ENCODE results near the gene SAA2.

SAA2 gene

DNA sequence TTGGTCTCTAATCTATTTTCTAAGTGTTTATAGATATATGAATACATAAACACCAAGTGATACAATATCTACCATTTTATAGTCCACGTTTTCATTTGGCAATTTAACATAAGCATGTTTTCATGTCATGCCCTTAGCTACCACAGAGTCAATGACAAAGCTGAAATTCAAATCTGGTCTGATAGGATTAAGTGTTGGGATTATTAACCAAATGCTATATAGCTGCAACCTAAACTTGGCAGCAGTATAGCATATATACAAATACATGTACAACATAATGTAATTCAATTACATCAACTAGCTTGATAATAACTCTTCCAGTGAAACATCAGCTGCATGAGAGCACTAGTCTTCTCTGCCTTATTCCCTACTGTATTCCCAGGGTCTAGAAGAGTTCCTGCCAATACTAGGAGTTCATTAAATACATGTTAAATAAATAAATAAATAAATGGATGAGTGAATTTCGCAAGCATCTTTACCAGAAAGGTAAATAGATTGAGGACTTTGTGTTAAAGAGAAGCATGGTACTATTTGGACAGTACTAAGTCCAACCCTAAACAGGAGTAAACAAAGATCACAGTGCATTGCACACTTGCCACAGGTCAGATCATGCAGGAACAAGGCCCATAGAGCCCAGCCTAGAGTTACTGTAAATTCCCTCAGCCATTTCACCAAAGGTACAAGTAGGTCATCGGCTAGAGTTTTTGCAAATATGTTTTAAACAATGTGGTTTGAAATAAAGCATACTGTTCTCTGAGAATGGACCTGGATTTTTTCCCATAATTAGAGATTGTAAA, 24.7 kb downstream of the SAA2 start:
- TF ChIP-seq, protein P1, sequence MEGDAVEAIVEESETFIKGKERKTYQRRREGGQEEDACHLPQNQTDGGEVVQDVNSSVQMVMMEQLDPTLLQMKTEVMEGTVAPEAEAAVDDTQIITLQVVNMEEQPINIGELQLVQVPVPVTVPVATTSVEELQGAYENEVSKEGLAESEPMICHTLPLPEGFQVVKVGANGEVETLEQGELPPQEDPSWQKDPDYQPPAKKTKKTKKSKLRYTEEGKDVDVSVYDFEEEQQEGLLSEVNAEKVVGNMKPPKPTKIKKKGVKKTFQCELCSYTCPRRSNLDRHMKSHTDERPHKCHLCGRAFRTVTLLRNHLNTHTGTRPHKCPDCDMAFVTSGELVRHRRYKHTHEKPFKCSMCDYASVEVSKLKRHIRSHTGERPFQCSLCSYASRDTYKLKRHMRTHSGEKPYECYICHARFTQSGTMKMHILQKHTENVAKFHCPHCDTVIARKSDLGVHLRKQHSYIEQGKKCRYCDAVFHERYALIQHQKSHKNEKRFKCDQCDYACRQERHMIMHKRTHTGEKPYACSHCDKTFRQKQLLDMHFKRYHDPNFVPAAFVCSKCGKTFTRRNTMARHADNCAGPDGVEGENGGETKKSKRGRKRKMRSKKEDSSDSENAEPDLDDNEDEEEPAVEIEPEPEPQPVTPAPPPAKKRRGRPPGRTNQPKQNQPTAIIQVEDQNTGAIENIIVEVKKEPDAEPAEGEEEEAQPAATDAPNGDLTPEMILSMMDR (IDR thresholded peaks at IDR 0.05; ENCODE audit: borderline replicate concordance, control extremely low read depth, extremely low read depth, insufficient read depth, missing control alignments) = no peak
- DNase-seq (ENCODE audit: low spot score) = no peak
- in situ Hi-C loops (cut with MboI; ENCODE audit: low sequenced_read_pairs, unreplicated experiment) = no loop called here

DNA sequence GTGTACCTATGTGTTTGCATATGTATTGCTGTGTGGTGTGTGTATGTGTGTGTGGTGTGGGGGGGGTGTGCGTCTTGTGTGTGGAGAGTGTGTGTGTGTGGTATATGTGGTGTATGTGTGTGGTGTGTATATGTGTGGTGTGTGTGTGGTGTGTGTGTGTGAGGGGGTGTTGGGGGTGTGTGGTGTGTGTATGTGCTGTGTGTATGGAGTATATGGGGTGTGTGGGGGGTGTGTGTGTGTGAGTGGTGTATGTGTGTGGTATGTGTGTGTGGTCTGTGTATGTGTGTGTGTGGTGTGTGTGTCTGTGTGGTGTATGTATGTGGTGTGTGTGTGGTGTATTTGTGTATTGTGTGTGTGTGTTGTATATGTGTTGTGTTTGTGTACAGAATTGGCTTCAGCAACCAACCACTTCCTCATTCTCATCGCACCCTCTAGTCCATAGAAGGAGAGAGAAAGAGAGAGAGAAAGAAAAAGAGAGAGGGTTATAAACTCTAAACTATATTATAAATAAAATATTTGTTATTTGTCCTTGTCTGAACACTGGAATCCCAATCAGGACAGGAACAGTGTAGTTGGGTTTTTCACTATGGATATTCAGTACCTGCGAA, 25.6 kb downstream of the SAA2 start:
- DNase-seq (ENCODE audit: low spot score) = no peak
- TF ChIP-seq, protein P1 (IDR thresholded peaks at IDR 0.05; ENCODE audit: borderline replicate concordance, control extremely low read depth, extremely low read depth, insufficient read depth, missing control alignments) = no peak
- in situ Hi-C loops (cut with MboI; ENCODE audit: low sequenced_read_pairs, unreplicated experiment) = no loop called here

DNA sequence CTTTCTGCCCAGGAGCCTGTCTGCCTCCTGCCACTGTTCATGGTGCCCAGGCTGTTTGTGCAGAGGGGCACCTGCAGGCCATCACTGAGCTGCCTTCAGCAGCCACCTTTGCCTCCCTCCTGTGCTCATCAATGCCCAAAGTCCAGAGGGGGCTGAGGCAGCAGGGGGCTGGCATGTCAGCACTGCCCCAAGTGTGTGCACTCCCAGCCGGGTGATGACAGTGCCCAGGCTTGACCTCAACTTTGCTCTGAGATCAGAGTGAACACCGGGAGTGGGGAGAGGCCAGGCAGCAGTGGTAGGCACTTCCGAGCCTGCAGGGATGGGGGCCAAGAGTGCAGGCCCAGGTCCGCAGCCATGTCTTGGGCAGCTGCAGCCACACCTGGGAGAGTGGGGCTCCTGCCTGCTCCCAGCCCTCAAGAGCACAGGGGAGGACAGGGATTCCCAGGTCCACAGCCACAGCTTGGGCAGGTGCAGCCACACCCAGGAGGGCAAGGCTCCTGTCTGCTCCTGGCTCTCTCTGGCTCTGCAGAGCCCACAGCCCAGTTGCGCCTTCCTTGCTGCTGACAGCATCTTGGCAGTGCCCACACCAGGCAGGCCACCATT, 27.1 kb downstream of the SAA2 start:
- TF ChIP-seq, protein P1 (IDR thresholded peaks at IDR 0.05; ENCODE audit: borderline replicate concordance, control extremely low read depth, extremely low read depth, insufficient read depth, missing control alignments) = no peak
- in situ Hi-C loops (cut with MboI; ENCODE audit: low sequenced_read_pairs, unreplicated experiment) = no loop called here
- no peak for DNase-seq (ENCODE audit: low spot score)

DNA sequence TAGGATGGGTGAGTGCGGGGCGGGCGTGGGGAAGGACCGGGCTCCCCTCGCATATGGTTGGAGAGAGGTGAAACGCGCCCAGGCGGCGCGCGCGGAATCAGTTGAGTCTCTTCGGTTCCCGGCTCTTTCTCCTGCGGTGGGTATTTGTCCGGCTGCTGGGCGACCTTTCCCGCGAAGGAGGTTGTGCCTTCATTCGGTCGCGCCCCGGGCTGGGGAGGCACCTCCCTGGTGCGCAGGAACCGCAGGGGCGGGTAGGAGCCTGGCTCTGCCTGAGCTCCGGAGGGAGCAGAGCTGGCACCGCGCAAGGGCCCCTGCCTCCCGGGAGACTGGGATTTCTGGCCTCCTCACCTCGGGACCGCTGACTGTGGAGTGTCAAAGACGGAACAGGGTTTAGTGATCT, 39.4 kb downstream of the SAA2 start:
- no peak for DNase-seq (ENCODE audit: low spot score)
- TF ChIP-seq, protein P1 (IDR thresholded peaks at IDR 0.05; ENCODE audit: borderline replicate concordance, control extremely low read depth, extremely low read depth, insufficient read depth, missing control alignments) = no peak
- in situ Hi-C loops (cut with MboI; ENCODE audit: low sequenced_read_pairs, unreplicated experiment) = no loop called here

DNA sequence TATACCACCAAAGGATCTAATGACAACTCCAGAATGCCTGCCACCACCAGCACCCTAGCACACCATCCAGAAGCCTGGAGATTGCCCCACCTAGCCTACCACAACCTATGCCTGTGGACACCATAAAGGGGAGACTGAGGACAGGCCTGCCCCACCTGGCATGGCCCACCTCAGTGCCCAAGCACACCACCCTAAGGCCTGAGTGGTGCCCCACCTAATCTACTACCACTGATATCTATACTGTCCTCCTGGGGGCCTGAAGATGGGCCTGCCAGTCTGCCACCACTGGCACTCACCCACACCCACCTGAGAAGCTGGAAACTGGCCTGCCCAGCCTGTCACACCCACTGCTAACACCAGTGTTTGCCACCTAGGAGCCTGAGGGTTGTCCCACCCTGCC, 43.7 kb downstream of the SAA2 start:
- TF ChIP-seq, protein P1 (IDR thresholded peaks at IDR 0.05; ENCODE audit: borderline replicate concordance, control extremely low read depth, extremely low read depth, insufficient read depth, missing control alignments) = no peak
- in situ Hi-C loops (cut with MboI; ENCODE audit: low sequenced_read_pairs, unreplicated experiment) = no loop called here

DNA sequence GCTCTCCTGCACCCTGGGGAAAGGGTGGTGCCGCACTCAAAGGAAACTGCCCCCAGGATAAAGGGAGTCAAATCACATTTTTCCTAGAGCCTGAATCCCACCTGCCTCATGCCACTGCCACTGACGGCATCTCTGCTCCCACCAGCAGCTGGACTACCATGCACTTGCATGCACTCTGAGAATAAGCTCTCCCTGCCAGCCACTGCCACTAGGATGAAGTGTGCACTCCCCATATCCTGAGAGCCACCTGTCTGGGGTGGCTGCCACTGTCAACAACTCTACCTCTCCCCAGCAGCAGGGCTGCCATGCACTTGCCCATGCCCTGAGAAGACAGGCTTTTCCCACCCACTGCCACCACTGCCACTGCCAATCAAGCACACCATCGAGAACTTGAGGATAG, 44.2 kb downstream of the SAA2 start:
- in situ Hi-C loops (cut with MboI; ENCODE audit: low sequenced_read_pairs, unreplicated experiment) = no loop called here
- TF ChIP-seq, protein P1 (IDR thresholded peaks at IDR 0.05; ENCODE audit: borderline replicate concordance, control extremely low read depth, extremely low read depth, insufficient read depth, missing control alignments) = no peak
- DNase-seq (ENCODE audit: low spot score) = no peak

More for the DNA sequence above, 43.7 kb downstream of the SAA2 start:
- DNase-seq (ENCODE audit: low spot score) = no peak

Measured in GM13976 (cell line).